Measurements from ENCODE around the gene FOXO3.

The FOXO3 gene

DNA sequence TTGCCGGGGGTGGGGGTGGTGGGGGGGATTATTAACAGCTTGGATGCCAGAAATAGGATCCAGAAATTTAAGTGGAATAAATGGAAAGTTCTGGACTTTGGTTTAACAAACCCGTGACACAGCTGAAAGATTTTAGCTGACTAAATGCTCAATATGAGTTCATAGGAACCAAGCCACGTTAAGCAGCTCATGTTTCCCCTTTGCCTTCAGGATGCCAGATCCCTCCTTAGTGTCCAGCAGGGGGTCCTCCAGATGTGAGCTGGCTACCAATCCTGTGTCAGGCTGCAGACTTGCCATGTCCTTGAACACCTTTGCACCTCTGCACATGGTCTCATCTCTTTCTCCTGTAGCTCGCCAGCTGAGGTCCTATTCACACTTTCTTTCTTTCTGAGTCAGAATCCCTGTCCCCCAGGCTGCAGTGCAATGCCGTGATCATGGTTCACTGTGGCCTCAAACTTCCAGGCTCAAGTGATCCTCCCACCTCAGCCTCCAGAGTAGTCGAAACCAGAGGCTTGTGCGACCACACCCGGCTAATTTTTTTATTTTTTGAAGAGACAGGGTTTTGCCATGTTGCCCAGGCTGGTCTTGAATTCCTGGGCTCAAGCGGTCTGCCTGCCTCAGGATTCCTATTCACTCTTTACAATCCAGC is 154.2 kb downstream of the FOXO3 start:
- DNase-seq (ENCODE audit: low spot score) = no peak

DNA sequence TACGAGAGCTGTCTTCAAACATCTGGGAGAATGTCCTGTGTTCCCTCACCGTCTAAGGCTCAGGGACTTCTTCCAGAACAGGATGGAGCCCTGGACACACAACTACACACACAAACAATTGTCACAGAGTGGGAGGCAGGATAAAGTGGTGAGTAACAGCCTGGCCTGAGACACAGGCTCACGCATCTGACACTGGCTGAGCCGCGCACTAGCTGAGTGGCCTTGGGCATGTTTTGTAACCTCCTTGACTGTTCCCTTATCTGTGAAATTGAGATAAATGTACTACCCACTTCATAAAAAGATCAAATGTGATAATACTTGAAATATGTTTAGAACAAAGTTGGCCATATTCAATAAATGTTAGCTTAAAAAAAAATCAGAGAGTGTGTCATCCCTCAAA is 155.1 kb downstream of the FOXO3 start:
- DNase-seq (ENCODE audit: low spot score) = no peak

DNA sequence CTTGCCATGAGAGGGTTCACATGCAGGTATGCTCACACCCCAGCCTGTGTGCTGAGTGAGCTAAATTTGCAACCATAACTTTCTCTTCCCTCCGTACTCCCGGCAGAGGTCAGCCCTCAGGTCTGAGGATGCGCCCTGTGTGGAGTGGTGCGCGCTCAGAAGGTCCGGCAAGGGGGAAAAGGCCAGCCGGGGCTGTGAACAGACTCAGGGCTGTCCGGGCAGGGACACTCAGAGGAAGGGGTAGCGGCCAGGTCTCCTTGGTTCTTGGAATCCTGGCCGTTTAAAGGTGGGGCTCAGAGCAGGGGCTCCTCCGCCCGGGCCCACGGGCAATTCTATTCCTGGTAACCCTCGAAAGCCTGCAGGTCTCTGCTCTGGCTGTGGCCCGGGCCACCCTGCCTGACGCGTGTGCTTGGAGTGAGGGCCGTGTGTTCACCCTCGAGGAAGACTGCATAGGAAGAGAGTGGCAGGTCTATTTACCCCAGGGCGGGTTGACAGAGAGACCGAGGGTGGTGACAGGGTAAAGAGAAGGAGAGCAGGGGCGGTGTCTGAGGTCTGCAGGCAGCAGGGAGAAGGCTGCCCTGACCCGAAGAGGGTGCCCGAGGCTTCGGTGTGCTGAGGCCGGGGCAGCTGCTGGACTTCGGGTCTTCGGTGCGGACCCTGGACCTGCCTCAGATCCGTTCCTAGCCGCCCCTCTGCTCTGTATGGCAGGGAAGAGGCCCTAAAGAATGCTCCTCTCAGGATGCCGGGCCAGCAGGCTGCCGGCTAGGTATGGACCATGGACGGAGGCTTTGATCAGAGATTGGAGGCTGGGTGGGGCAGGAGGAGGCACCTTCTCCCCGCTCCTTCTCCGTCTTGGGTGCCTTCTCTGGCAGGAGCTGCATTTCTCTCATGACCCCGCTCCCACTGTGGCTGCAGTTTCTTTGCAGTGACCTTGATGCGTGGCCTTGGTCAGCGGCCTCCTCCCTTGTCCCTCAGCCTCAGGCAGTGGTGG is 156.4 kb downstream of the FOXO3 start:
- DNase-seq (ENCODE audit: low spot score) = no peak

DNA sequence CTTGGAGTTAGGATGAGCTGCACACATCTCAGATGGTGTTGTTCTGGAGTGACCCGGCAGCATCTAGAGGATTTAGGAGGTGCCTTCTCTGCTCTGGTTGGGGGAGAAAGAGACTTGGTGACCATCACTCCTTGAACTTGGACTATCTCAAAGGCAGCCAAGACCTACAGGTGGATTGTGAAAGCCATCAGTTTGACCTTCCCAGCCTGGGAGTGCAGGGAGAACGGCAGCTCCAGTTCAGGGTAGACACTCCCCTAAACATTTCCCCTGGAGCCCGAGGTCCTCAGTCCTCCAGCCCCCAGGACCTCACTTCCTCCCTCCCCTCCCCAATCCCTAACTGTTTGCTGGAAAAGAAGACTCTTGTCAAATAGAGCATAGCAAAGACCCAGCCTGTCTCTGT is 158.8 kb downstream of the FOXO3 start:
- DNase-seq (ENCODE audit: low spot score) = no peak

DNA sequence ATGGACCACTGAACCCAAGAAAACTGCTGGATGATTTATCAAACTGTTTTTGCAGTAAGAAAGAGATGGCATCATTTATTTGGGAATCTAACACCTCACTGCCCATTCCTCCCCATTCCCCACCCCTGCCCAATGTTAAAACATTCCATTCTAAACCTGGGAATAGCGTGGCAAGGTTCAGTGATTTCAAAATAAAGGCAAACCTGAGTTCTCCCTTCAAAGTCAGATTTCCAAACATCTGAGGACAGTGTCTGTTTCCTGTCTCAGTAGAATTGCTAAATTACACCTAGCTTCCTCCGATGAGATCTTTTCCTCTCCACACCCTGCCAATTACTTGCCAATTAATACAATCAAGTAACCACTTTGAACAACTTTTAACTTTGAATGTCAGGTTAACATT is 160.1 kb downstream of the FOXO3 start:
- DNase-seq (ENCODE audit: low spot score) = no peak

DNA sequence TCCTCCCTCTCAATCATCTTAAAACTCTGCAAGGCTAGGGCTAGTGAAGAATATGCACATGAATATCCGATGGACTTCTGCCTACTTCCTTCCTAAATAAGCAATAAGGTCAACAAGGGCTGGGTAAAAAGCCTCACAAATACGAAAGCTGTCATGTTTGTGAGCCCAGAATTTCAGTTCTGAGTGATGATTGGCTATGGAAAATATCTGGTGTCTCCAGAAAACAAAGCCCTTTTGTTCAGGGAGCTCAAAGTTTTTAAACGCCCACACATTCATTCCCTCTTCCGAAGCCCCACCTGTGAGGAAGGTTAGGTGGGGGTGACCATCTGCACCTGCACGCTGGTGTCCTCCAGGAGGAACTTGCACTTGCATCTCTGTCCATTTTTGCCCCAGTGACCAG is 160.6 kb downstream of the FOXO3 start:
- DNase-seq (ENCODE audit: low spot score) = no peak

DNA sequence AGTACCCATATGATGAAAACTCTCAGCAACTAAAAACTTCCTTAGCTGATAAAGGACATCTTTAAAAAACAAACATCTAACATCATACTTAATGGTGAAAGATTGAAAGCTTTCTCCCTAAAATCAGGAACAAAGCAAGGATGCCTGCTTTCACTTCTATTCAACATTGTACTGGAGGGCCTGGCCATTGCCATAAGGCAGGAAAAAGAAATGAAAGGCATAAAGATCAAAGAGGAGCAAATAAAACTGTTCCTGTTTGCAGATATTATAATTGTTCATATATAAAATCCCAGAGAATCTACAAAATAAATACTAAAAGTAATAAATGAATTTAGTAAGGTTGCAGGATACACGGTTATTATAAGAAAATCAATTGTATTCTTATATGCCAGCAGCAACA is 162.9 kb downstream of the FOXO3 start:
- DNase-seq (ENCODE audit: low spot score) = no peak

DNA sequence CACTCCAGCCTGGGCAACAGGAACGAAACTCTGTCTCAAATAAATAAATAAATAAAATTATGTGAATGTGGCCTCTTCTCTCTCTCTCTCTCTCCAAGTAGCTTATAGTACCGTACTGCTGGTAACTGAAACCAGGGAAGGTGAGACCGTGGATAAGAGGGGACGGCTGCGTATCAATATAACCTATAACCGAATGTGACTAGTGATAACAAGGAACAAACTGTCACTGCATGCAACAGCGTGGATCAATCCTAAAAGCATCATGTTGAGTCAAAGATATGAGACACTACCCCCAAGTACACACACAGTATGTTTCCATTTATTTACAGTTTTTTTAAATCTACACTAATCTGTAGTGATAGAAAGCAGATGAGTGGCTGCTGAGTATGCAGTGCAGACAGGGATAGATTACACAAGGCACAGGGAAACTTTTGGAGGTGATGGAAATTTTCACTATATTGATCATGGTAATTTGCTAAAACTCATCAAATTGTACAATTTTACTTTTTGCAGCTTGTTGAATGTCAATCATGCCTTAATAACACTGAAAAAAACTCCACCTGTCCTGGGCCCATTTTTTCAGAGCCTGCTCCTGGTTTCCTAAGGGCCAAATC is 166.1 kb downstream of the FOXO3 start:
- no peak for DNase-seq (ENCODE audit: low spot score)

DNA sequence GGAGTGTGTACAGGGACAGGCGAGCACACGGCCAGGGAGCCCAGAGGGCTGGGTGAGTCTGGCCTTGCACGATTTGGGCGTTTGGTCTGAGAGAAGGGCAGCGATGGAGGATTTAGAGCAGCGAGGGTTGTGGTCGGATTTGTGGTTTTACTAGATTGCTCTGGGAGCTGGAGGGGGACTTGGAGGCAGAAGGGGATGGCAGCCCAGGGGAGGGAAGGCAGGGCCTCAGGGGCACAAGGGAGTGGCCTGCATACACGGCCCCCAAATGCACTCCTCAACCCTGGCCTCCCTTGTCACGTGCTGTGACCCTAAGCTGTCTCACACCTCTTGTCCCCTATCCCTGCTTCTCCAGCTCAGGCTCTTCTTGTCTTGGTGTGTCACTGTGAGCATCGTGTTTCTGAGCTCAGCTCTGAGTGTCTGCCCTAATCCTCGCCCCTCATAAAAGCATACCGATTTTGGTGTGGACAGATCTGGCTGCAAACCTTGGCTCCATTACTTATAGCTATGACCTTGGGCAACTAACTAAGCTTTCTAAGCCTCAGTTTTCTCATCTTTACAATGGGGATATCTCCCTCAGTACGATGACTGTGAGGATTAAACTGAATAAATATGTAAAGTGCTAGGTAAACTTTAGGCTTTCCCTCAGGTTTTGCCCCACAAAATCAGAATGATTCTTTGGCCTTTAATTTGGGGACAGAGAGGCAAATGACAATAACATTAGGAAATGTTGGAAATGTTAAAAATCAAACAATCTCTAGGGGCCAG is 167.4 kb downstream of the FOXO3 start:
- DNase-seq (ENCODE audit: low spot score) = no peak

DNA sequence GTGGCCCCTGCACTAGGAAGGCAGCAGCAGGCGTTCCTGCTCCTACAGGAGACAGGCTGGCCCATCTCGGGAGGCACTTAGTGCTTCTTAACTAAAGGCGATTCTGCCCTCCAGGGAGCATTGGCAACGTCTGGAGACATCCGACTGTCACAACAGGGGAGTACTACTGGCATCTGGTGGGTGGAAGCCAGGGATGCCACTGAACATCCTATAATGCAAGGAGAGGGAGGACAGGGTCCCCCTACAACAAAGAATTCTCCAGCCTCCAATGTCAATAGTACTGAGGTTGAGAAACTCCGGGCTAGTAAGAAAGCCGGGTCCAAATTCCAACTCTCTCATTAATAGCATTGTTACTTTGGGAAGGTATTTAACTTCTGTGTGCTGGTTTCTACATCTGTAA is 168.1 kb downstream of the FOXO3 start:
- no peak for DNase-seq (ENCODE audit: low spot score)

DNA sequence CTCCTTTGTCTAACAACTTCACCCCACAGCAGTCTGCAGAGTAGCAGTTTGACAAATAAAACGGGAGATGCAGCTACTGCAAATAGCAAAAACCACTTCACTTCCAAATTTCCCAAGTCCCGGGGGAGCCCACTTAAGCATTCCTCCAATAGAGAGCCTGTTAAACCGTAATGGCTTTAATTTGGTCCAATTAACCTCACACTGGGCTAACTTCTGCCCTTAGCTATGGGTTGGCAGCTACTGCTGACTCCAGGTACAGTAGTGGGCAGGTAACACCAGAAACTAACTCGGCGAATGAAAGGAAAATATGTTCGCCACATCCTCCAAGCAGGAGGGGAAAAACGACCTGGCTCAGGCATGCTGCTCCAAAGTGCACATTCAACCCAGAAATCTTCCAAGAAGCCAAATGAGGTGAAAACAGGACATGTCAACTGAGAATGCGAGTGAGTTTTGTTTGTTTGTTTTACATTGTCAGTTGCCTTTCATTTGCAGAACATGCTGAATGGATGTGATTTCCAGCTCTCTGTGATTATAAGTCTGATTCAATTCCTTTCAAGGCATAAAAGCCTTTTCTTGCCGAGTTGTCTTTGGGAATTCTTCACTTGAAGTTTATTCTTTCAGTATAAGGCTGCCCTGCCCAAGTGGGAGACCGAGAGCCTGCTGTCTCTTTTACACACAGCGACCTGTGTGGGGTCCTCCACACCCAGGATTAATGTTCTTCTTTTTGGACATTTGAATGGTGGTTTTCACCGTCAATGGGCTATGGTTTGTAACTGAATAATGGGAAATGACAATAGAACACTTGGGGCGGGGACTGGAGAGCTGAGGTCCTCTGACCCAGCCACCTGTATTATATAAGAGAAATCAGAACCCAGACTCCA is 170.2 kb downstream of the FOXO3 start:
- DNase-seq (ENCODE audit: low spot score) = no peak

DNA sequence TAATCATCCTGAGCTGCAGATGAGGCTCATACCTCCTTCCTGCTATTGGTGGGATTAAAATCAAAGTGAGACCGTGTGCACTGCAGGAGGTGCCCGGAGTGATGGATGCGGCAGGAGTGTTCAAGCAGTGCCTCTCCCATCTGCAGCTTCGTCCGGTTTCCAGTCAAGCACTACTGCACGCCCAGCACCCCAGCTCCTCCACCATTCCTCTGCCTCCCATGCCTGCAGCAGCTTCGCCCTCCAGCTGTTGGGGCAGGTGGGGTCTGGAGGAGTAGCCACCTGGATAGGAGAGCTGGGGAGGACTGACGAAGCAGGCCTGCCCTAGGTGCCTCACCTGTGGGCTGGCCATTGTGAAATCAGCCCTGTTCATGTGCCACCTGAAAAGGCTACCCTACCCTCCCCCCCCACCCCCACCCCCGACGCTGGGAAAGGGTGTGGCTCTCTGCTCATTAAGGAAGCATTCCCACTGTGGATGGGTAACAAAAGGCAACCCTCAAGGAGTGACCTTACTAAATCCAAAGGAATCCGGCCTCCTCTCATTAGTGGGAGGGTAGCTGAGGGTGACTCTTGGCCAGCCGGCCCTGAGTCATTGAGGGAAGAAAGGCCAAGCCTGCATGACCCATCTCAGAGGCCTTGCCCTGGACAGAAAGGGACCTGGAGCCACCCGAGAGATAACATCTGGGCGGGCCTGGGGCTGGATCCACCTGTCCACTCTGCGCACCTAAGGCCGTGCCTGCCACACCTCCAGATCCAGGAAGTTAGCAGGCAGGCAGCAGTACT is 171.6 kb downstream of the FOXO3 start:
- no peak for DNase-seq (ENCODE audit: low spot score)

DNA sequence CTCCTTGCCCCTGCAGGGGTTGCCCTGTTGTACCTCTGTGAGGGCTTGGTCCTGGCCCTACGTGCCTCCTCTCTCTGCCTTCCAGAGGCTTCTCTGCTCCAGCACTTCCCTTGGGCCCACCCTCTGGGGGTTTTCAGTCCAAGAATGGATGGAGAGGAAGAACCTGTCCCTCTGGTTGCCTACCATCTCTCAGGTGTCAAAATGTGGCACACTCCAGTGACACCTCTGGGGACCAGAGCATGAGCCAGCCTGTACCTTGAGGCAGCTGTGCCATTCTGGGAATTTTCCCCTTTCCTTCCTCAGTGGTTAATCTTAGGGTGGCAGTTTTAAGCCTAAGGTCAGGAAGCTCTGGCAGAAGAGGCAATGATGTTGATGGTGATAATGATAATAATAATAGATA is 172.3 kb downstream of the FOXO3 start:
- no peak for DNase-seq (ENCODE audit: low spot score)

DNA sequence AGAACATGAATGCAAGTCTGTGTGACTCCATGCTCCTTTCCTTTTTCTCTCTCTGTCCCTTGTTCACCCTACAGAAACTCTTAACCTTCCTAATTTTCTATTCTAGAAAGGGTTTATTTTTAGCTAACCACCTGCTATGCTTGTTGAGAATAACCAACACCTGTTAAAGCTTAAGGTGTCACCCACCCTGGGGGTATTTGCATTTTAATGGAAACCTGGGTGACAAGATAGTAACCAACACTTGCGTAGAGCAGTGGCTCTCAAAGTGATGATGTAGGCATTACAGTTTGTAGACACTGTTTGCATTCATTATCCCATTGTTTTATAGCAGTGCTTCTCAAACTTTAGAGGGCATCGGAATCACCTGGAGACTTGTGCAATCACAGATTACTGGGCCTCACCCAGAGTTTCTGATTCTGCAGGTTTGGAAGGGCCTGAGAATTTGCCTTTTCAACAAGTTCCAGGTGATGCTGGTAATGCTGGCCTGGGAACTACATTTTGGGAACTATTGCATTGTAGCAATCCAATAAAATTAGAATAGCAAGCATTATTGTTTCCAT is 173.1 kb downstream of the FOXO3 start:
- no peak for DNase-seq (ENCODE audit: low spot score)
